ENCODE results near the gene SYNC.
"Not testable (repeated sequence)": the region's sequence is repeated elsewhere in the genome, so short reads cannot be mapped to it uniquely, and the experiment has no call there.

The SYNC gene

GRCh38 chr1:32639489-32640075 is 63.0 kb downstream of the SYNC start:
- DNase-seq: no peak

GRCh38 chr1:32636914-32637645 is 65.5 kb downstream of the SYNC start:
- DNase-seq: no peak

DNA sequence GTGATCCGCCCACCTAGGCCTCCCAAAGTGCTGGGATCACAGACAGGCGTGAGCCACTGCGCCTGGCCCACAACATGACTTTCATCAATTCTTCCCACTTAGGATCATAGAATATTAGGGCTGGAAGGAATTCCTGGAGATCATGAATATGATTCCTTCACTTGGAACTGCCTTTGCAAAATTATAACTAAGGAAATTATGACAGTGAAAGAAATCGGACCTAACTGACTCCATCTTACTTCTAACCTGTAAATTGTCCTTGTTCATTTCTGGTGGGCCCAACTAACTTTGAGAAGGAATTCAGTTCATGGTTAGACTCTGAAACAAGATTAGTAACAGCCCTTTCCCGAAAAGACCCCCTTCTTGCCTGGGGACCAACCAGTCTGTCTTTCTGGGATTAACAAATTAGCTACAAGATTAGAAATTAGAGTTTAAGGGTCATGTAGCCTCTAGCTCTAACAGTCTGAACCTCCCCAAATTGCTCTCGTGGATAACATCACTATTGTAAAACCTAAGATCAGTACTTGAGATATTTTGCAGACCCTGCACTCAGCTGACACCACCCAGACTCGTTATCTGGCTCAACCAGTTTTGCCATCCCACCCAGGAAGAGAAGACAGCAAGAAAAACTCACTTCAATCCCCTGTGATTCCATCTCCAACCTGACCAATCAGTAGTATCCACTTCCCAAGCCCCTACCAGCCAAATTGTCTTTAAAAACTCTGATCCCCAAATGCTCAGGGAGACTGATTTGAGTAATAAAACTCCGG is 66.9 kb downstream of the SYNC start:
- no peak for DNase-seq

- DNase-seq: no peak
These were observed 69.7 kb downstream of the SYNC start for GRCh38 chr1:32632829-32633228.

DNA sequence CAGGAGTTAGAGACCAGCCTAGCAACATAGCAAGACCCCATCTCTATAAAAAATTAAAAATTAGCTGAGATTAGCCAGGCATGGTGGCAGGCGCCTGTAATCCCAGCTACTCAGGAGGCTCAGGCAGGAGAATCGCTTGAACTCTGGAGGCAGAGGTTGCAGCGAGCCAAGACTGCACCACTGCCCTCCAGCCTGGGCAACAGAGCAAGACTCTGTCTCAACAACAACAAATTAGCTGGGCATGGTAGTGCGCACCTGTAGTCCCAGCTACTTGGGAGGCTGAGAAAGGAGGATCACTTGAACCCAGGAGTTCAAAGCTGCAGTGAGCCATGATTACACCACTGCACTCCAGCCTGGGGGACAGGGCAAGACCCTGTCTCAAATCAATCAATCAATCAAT is 72.4 kb downstream of the SYNC start:
- DNase-seq: not testable (repeated sequence)

Measured in stimulated activated naive CD4-positive, alpha-beta T cell (primary cell).